PC-3 (cell line): Measurements from ENCODE around the gene IPO8. TPM values are rescaled to one million over a fixed set of nuclear protein-coding genes. Genes with fewer than 3 reads are reported as not detected.
"Not testable (repeated sequence)": the region's sequence is repeated elsewhere in the genome, so short reads cannot be mapped to it uniquely, and the experiment has no call there.

Source experiments
- ATAC-seq: fragments of 200-7000 bp; cut with Tn5 transposase; 2 replicates; pipeline ENCODE4 v1.9.1; 2020; ENCODE audit warnings: mild to moderate bottlenecking, moderate library complexity
- BruUV-seq: library from RNA; stranded (reverse); fragments of 400-500 nt; replicated peaks from 2 replicates; lab custom pipeline; 2021; lab: Mats Ljungman, UMichigan
- CTCF ChIA-PET: fragments of 300-600 bp; sonication (Branson Sonifier 250); formaldehyde crosslinking; loops from one replicate; lab custom pipeline; 2022; ENCODE audit warnings: antibody characterized with exemption; lab: Charles Lee
- POLR2A ChIA-PET: fragments of 300-600 bp; sonication (Branson Sonifier 250); formaldehyde crosslinking; loops from one replicate; lab custom pipeline; 2022; ENCODE audit warnings: antibody characterized with exemption; ENCODE audit not compliant: unreplicated experiment; lab: Charles Lee
- DNase-seq: peaks from one replicate; pipeline ENCODE4 v3.0.0-alpha.2; 2015
- H2AFZ ChIP-seq: fragments of 300-600 bp; sonication (generic); 2 replicates; pipeline ENCODE4 v1.6.0; 2016; ENCODE audit warnings: antibody characterized with exemption, low read length
- H3F3A ChIP-seq: fragments of 300-600 bp; sonication (generic); one replicate; pipeline ENCODE4 v1.6.0; 2017; ENCODE audit warnings: antibody characterized with exemption, low read length, control low read depth, mild to moderate bottlenecking; ENCODE audit not compliant: unreplicated experiment
- H3K27ac ChIP-seq: fragments of 300-600 bp; sonication (generic); 2 replicates; pipeline ENCODE4 v1.5.1; 2016; ENCODE audit warnings: mild to moderate bottlenecking, low read length
- H3K27me3 ChIP-seq: fragments of 300-600 bp; sonication (generic); 2 replicates; pipeline ENCODE4 v1.6.1; 2016; ENCODE audit warnings: low read length, mixed read lengths
- H3K36me3 ChIP-seq: fragments of 300-600 bp; sonication (generic); 2 replicates; pipeline ENCODE4 v1.6.1; 2016; ENCODE audit warnings: low read depth, mixed run types, low read length, mixed read lengths
- H3K4me1 ChIP-seq: fragments of 300-600 bp; sonication (generic); 2 replicates; pipeline ENCODE4 v1.5.1; 2016; ENCODE audit warnings: low read length; ENCODE audit not compliant: insufficient read depth
- H3K4me2 ChIP-seq: fragments of 300-600 bp; sonication (generic); 2 replicates; pipeline ENCODE4 v1.6.0; 2016; ENCODE audit warnings: low read length
- H3K4me3 ChIP-seq: fragments of 300-600 bp; sonication (generic); 2 replicates; pipeline ENCODE4 v1.5.1; 2016; ENCODE audit warnings: mild to moderate bottlenecking, low read length, mixed read lengths
- H3K79me2 ChIP-seq: fragments of 300-600 bp; sonication (generic); 2 replicates; pipeline ENCODE4 v1.6.1; 2017; ENCODE audit warnings: low read length, mixed read lengths
- H3K9ac ChIP-seq: fragments of 300-600 bp; sonication (generic); 2 replicates; pipeline ENCODE4 v1.6.0; 2016; ENCODE audit warnings: mild to moderate bottlenecking, low read length
- H3K9me2 ChIP-seq: fragments of 300-600 bp; sonication (generic); replicated peaks from 2 replicates; pipeline ENCODE4 v1.6.1; 2016; ENCODE audit warnings: mixed run types, low read length, mixed read lengths
- H3K9me3 ChIP-seq: fragments of 300-600 bp; sonication (generic); 2 replicates; pipeline ENCODE4 v1.6.1; 2016; ENCODE audit warnings: low read length, mixed read lengths
- H4K20me1 ChIP-seq: fragments of 300-600 bp; sonication (generic); 2 replicates; pipeline ENCODE4 v1.6.1; 2016; ENCODE audit warnings: low read length, mixed read lengths
- EZH2 ChIP-seq: fragments of 300-600 bp; sonication (generic); IDR thresholded peaks from one replicate; pipeline ENCODE4 v1.6.1; 2017; ENCODE audit warnings: antibody characterized with exemption, mild to moderate bottlenecking, low read length; ENCODE audit not compliant: unreplicated experiment
- EZH2phosphoT487 ChIP-seq: fragments of 300-600 bp; sonication (generic); IDR thresholded peaks from 2 replicates; pipeline ENCODE4 v1.6.1; 2018; ENCODE audit warnings: mild to moderate bottlenecking, antibody characterized with exemption, low read length, borderline replicate concordance
- intact Hi-C: fragments of 100-400 bp; cut with micrococcal nuclease; formaldehyde crosslinking; loops from 2 replicates; pipeline ENCODE4 v1.9.0; 2023
- total RNA-seq: library from RNA; depleted of rRNA; stranded (reverse); fragments of >200 nt; gene quantifications from 2 replicates; pipeline ENCODE4 v1.2.3, GENCODE V29; 2014
- TF ChIP-seq, protein P1 (sequence below): fragments of 300-600 bp; sonication (generic); conservative IDR thresholded peaks from 2 replicates; pipeline ENCODE4 v1.5.1; 2017; ENCODE audit warnings: antibody characterized with exemption, low read depth, mild to moderate bottlenecking, low read length

The IPO8 gene
- total RNA-seq, 1 experiment from 2014 or later: 13.3 TPM

- Histone ChIP-seq H3K27me3 (no peaks in the 10 kb centered on the region), H2AFZ (no peak overlapping the region), H3K4me3 (no peak overlapping the region), H3K9ac (no peak overlapping the region), H3K9me3 (no peaks in the 10 kb centered on the region), H3K36me3 (no peaks in the 10 kb centered on the region), H3K9me2 (no peaks in the 10 kb centered on the region), H3K27ac (no peak overlapping the region), H3F3A (no peaks in the 10 kb centered on the region), H4K20me1 (no peaks in the 10 kb centered on the region), H3K79me2 (no peaks in the 10 kb centered on the region), H3K4me1 (no peaks in the 10 kb centered on the region), H3K4me2 (no peak overlapping the region)
- ChIA-PET POLR2A (no interaction called here), CTCF (interaction anchor here (0.6 kb wide), 1 partner anchor 22 kb away, joined by 5 read pairs; no protein-coding TSS in a partner anchor)
- no TSS peak for BruUV-seq
- DNase-seq (no peak), ATAC-seq (no peak)
- intact Hi-C loops: no loop called here
- no peak for TF ChIP-seq EZH2phosphoT487
- TF ChIP-seq, protein P1, sequence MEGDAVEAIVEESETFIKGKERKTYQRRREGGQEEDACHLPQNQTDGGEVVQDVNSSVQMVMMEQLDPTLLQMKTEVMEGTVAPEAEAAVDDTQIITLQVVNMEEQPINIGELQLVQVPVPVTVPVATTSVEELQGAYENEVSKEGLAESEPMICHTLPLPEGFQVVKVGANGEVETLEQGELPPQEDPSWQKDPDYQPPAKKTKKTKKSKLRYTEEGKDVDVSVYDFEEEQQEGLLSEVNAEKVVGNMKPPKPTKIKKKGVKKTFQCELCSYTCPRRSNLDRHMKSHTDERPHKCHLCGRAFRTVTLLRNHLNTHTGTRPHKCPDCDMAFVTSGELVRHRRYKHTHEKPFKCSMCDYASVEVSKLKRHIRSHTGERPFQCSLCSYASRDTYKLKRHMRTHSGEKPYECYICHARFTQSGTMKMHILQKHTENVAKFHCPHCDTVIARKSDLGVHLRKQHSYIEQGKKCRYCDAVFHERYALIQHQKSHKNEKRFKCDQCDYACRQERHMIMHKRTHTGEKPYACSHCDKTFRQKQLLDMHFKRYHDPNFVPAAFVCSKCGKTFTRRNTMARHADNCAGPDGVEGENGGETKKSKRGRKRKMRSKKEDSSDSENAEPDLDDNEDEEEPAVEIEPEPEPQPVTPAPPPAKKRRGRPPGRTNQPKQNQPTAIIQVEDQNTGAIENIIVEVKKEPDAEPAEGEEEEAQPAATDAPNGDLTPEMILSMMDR: no peak
Measured at GRCh38 chr12:30595742-30596141, 99.9 kb downstream of the IPO8 start.

GRCh38 chr12:30594509-30594908 lies 101.2 kb downstream of the IPO8 start:
- Histone ChIP-seq H3F3A (no peaks in the 10 kb centered on the region), H3K27ac (no peak overlapping the region), H3K27me3 (no peaks in the 10 kb centered on the region), H3K9ac (no peak overlapping the region), H3K79me2 (no peaks in the 10 kb centered on the region), H3K9me3 (no peaks in the 10 kb centered on the region), H4K20me1 (no peaks in the 10 kb centered on the region), H3K4me2 (no peak overlapping the region), H3K36me3 (no peaks in the 10 kb centered on the region), H3K9me2 (no peaks in the 10 kb centered on the region), H3K4me3 (no peak overlapping the region), H3K4me1 (no peaks in the 10 kb centered on the region), H2AFZ (no peak overlapping the region)
- no peak for ATAC-seq
- ChIA-PET CTCF (no interaction called here), POLR2A (no interaction called here)
- no peak for TF ChIP-seq EZH2
- no peak for DNase-seq
- BruUV-seq: no TSS peak
- intact Hi-C loops: no loop called here

- CTCF ChIA-PET, H4K20me1 ChIP-seq, H3K4me3 ChIP-seq, H3K4me1 ChIP-seq, H2AFZ ChIP-seq, H3F3A ChIP-seq, BruUV-seq, H3K27me3 ChIP-seq, DNase-seq, H3K4me2 ChIP-seq, H3K79me2 ChIP-seq, intact Hi-C loops, ATAC-seq, H3K36me3 ChIP-seq, H3K9me3 ChIP-seq, POLR2A ChIA-PET, H3K27ac ChIP-seq, H3K9ac ChIP-seq, H3K9me2 ChIP-seq: not testable (repeated sequence)
Measured at GRCh38 chr12:30588572-30588971, 107.1 kb downstream of the IPO8 start.

DNA sequence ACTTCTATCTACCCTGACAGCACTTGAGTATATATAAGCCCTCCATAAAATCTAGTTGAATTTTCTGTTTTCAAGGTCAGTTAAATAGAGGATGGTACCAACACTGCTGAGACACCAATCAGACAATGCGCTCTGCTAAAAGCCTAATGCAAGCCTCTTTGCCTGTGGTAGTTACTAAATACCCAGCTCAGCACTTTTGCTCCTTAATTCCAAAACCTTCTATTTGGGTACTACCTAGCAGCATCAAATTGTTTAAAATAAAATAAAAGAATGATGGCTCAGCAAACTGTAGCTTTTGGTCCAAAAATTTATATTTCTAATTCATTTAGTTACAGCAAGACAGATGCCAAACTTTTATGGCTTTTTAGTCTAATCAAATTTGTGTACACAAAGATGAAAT lies 107.9 kb downstream of the IPO8 start:
- no peak overlapping the region for H3K27ac ChIP-seq
- H3K4me2 ChIP-seq: no peak overlapping the region
- no TSS peak for BruUV-seq
- ATAC-seq (no peak), DNase-seq (no peak)
- CTCF ChIA-PET: no interaction called here
- no peaks in the 10 kb centered on the region for H3K9me2 ChIP-seq
- H3K79me2 ChIP-seq: no peaks in the 10 kb centered on the region
- H3K9ac ChIP-seq: no peak overlapping the region
- H2AFZ ChIP-seq: no peak overlapping the region
- H4K20me1 ChIP-seq: no peaks in the 10 kb centered on the region
- H3K27me3 ChIP-seq: no peaks in the 10 kb centered on the region
- no peak for TF ChIP-seq EZH2phosphoT487
- TF ChIP-seq EZH2: no peak
- TF ChIP-seq, protein P1: no peak
- intact Hi-C loops: no loop called here
- H3K36me3 ChIP-seq: no peaks in the 10 kb centered on the region
- no peak overlapping the region for H3K4me3 ChIP-seq
- no peaks in the 10 kb centered on the region for H3F3A ChIP-seq
- H3K9me3 ChIP-seq: no peaks in the 10 kb centered on the region
- no peaks in the 10 kb centered on the region for H3K4me1 ChIP-seq
- POLR2A ChIA-PET: no interaction called here
